A549 (cell line): ENCODE measurements around the gene ARHGEF26.

Experiments
- CEBPB ChIP-seq, 2 experiments: fragments of >200 bp in 1 of 2; sonication (Bioruptor Twin) in 1 of 2; formaldehyde crosslinking in 1 of 2; IDR thresholded peaks; 2 replicates each; pipeline ENCODE4 v1.6.1; 2012 to 2016
- POLR2A ChIP-seq: IDR thresholded peaks from 2 replicates; pipeline ENCODE4 v1.6.1; 2012; ENCODE audit warnings: mild to moderate bottlenecking, low read length
- USF2 ChIP-seq: fragments of 450-650 bp; IDR thresholded peaks from 2 replicates; pipeline ENCODE4 v1.6.1; 2014; ENCODE audit warnings: antibody characterized with exemption

GRCh38 chr3:154105218-154105975, 15.8 kb upstream of the ARHGEF26 start:
- TF ChIP-seq CEBPB (IDR thresholded peaks at IDR 0.05) (no peak), USF2 (no peak), POLR2A (no peak)
